Lower leg skin (tissue), 3 donors: ENCODE measurements around the gene PDGFD.

Experiments
- POLR2A ChIP-seq, 2 donors: fragments of 450-650 bp; IDR thresholded peaks; one replicate each; pipeline ENCODE4 v1.6.1; 2016 to 2017; ENCODE audit warnings: antibody characterized with exemption in 2 of 2, mild to moderate bottlenecking in 1 of 2, moderate library complexity in 1 of 2
- TF ChIP-seq, protein P1 (sequence below), 3 donors: fragments of 450-650 bp; IDR thresholded peaks; one replicate each; pipeline ENCODE4 v1.5.1; 2016; ENCODE audit warnings: antibody characterized with exemption in 3 of 3, mild to moderate bottlenecking in 3 of 3, moderate library complexity in 2 of 3

DNA sequence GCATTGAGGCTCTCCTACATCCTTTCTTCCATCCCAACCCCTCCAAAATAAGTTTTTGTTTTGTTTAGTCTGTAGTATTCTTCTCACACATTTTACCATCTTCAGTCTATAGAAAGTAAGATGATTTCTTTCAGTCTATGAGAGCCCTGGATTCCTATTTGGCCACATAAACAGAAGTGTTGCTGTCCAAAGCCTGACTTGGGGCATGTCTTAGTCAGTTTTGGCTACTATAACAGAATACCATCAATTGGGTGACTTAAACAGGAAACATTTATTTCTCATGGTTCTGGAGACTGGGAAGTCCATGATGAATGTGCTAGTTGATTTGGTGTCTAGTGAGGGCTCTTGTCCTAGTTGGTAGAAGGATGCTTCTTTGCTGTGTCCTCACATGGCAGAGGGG is 274.3 kb downstream of the PDGFD start:
- TF ChIP-seq, protein P1, sequence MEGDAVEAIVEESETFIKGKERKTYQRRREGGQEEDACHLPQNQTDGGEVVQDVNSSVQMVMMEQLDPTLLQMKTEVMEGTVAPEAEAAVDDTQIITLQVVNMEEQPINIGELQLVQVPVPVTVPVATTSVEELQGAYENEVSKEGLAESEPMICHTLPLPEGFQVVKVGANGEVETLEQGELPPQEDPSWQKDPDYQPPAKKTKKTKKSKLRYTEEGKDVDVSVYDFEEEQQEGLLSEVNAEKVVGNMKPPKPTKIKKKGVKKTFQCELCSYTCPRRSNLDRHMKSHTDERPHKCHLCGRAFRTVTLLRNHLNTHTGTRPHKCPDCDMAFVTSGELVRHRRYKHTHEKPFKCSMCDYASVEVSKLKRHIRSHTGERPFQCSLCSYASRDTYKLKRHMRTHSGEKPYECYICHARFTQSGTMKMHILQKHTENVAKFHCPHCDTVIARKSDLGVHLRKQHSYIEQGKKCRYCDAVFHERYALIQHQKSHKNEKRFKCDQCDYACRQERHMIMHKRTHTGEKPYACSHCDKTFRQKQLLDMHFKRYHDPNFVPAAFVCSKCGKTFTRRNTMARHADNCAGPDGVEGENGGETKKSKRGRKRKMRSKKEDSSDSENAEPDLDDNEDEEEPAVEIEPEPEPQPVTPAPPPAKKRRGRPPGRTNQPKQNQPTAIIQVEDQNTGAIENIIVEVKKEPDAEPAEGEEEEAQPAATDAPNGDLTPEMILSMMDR (IDR thresholded peaks at IDR 0.05), result no peak
- TF ChIP-seq POLR2A (IDR thresholded peaks at IDR 0.05), result no peak
